HuH-7.5 (cell line): ENCODE results near the gene PPP2R2C.

Source experiments
- DNase-seq: peaks from one replicate; pipeline ENCODE4 v3.0.0; 2011; ENCODE audit warnings: low spot score

Gene PPP2R2C

GRCh38 chr4:6327220-6327917, 145.0 kb downstream of the PPP2R2C start:
- peak; percentile 89 for DNase-seq

GRCh38 chr4:6326312-6327060, 145.9 kb downstream of the PPP2R2C start:
- no peak for DNase-seq

GRCh38 chr4:6325788-6326290, 146.6 kb downstream of the PPP2R2C start:
- DNase-seq = no peak

DNA sequence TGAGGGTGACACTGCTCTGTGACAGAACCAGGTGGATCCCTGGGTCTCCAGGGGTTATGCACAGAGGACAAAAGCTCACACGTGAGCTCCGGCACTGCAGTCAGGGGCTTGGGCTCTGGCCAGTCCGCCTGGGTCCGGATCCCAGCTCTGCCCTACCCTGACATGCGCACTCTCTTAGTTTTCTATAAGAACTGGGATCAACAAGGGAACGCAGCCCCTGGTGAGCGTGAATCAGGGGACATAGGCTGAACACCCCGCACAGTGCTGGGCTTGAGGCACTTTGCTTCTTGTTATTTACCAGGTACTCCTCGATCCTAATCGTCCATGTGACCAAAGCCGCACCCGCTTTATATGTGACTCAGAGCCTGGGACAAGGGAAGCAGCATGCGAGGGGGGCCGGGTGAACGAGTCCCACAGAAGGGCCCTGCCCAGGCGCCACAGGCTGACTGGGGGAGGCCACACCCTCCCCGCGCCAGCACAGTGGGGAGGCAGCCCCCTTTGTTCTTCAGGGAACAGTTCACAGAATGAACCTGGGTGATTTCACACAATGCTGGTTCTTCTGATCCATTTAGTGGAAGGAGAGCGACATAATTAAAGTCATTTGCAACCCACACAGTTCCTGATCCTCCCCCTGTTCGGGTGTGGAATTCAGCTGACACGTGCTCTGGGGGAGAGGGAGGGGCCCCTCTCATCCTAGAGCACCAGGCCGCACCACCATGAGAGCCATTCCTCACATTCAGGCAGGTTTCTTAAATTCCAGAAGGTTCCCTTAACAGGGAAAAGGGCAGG, 147.2 kb downstream of the PPP2R2C start:
- DNase-seq = no peak

- no peak for DNase-seq
These were observed 147.9 kb downstream of the PPP2R2C start for GRCh38 chr4:6324461-6324998.

DNA sequence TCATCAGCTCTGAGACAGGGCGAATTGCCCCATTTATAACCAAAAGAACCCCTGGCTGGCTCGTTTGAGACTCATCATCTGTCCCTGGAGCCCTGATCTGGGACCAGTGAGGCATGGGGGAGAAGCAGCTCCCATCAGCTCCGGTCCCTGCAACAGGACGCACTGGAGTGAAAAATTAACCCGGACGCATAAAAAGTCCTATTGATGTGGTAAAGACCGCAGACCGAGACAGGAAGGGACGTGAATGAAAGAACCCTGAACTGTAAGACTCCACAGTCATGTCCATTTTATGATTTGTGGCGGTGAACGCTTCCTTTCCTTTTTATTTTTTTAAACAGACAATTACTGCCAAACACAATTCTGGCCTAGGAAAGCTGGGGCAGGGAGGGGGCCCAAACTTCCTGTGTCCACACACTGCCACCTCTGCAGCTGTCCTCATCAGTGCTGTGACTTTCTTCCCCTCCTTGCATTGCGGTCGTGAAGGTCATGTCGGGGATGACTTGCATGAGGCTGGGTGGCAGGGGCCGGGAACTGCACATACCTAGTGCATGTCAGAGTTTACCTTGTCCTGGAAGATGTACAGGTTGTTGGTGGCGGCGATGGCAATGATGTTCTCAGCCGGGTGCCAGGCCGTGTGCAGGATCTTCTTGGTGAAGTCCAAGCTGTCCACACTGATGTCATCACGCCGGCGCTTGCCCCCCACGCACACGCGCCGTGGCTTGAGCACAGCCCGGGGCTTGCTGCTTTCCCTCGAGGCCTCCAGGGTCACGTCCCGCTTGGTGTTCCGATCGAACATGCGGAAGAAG, 149.4 kb downstream of the PPP2R2C start:
- DNase-seq = no peak

GRCh38 chr4:6322067-6322760, 150.2 kb downstream of the PPP2R2C start:
- no peak for DNase-seq

DNA sequence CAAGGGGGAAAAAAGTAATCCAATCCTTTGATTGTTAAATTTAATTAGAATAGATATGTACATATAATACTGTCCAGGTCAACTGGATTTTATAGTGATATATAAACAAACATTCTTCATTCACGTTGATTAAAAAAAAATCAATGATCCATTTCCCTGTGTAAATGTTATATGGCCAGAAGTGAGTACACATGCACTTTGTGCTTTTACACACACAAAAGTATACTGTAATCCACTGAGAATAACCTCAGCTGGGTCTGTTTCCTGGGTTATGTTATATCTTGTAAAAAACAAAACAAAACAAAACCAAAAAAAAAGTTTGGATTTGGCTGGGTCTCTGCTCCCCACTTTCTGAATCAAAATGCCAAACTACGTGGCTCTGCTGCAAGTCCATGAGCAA, 151.1 kb downstream of the PPP2R2C start:
- no peak for DNase-seq

DNA sequence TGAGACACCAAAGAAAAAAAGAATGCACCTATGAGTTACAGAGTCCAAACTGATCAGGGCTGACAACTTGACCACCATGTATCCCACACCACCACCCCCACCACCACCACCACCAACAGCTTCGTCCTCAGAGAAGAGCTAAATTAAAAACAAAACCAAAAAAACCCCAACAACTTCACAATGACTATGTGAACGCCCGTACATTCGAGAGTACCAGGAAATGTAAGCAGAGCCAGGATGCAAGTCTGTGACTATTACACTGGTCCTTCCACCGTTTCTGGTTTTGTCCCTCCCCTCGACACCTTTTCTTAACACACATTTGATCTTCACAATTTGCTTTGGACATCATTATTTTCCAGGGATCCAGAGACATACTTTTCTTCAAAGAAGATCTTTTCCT, 151.8 kb downstream of the PPP2R2C start:
- no peak for DNase-seq

GRCh38 chr4:6319530-6320150, 152.8 kb downstream of the PPP2R2C start:
- DNase-seq = no peak

- DNase-seq = no peak
These were observed 154.2 kb downstream of the PPP2R2C start for GRCh38 chr4:6318206-6318605.

DNA sequence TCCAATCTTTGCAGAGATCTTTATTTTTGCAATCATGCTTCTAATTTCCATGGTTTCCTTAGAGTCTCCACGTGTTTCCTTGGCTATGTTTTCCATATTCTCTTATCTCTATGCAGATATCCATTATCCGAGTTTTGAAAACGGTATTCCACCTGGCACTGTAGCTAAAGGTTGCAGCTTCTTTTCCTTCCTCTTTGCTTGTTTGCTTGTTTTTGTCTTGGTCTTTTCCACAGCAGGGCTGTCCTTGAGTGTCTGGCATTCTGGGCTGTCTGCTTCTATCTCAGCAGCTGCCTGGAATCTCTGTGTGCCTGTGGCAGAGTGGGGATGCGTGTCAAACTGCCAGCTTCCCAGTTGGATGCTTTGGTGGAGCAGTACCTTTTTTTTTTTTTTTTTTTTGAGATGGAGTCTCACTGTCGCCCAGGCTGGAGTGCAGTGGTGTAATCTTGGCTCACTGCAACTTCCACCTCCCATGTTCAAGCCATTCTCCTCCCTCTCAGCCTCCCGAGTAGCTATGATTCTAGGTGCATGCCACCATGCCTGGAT, 155.9 kb downstream of the PPP2R2C start:
- no peak for DNase-seq

- no peak for DNase-seq
These were observed 159.2 kb downstream of the PPP2R2C start for GRCh38 chr4:6313216-6313615.

GRCh38 chr4:6309777-6310176, 162.6 kb downstream of the PPP2R2C start:
- DNase-seq = no peak

GRCh38 chr4:6308899-6309643, 163.3 kb downstream of the PPP2R2C start:
- DNase-seq = peak; percentile 55

DNA sequence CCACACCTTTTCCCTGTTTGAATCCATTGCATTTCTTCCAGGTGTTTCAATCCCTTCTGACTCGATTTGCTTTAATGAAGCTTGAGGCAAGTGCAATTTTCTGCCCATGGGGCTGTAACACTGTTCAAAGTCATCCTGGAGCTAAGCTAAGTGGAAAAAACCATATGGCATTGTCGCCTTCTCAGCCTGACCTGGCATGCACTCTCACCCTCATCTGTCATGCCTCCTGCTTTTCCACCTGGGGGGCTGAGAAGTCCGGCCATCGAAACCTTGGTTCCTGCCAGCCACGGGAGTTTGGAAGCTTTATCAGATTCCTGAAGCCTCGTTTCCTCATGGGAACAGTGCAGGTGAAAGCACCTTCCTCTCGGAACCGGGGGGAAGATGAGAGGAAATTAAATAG, 164.5 kb downstream of the PPP2R2C start:
- no peak for DNase-seq

- no peak for DNase-seq
These were observed 165.2 kb downstream of the PPP2R2C start for GRCh38 chr4:6307230-6307629.

GRCh38 chr4:6306299-6306698, 166.1 kb downstream of the PPP2R2C start:
- DNase-seq = no peak

DNA sequence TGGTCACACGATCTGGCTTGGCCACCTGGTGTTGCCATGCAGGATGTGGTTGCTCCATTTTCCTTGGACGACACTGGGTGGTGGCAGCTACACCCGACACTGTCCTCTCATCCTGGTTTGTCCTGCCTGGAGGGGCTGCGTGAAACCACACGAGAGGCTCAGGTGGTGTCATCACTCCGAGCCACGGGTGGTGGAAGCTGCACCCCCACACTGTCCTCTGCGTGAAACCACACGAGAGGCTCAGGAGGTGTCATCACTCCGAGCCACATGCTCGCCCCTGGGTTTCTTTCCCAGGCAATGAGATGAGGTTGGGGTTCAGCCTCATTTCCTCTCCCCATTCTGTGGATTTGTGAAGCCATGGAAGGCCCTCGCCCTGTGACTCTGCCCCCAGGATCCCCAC, 168.5 kb downstream of the PPP2R2C start:
- no peak for DNase-seq
